PC-3 (cell line): Measurements from ENCODE around the gene C6orf163. TPM values are rescaled to one million over a fixed set of nuclear protein-coding genes. Genes with fewer than 3 reads are reported as not detected.

Source experiments
- ATAC-seq: fragments of 200-7000 bp; cut with Tn5 transposase; 2 replicates; pipeline ENCODE4 v1.9.1; 2020; ENCODE audit warnings: mild to moderate bottlenecking, moderate library complexity
- BruUV-seq: library from RNA; stranded (reverse); fragments of 400-500 nt; replicated peaks from 2 replicates; lab custom pipeline; 2021; lab: Mats Ljungman, UMichigan
- CTCF ChIA-PET: fragments of 300-600 bp; sonication (Branson Sonifier 250); formaldehyde crosslinking; loops from one replicate; lab custom pipeline; 2022; ENCODE audit warnings: antibody characterized with exemption; lab: Charles Lee
- POLR2A ChIA-PET: fragments of 300-600 bp; sonication (Branson Sonifier 250); formaldehyde crosslinking; loops from one replicate; lab custom pipeline; 2022; ENCODE audit warnings: antibody characterized with exemption; ENCODE audit not compliant: unreplicated experiment; lab: Charles Lee
- DNase-seq: peaks from one replicate; pipeline ENCODE4 v3.0.0-alpha.2; 2015
- H2AFZ ChIP-seq: fragments of 300-600 bp; sonication (generic); 2 replicates; pipeline ENCODE4 v1.6.0; 2016; ENCODE audit warnings: antibody characterized with exemption, low read length
- H3F3A ChIP-seq: fragments of 300-600 bp; sonication (generic); one replicate; pipeline ENCODE4 v1.6.0; 2017; ENCODE audit warnings: antibody characterized with exemption, low read length, control low read depth, mild to moderate bottlenecking; ENCODE audit not compliant: unreplicated experiment
- H3K27ac ChIP-seq: fragments of 300-600 bp; sonication (generic); 2 replicates; pipeline ENCODE4 v1.5.1; 2016; ENCODE audit warnings: mild to moderate bottlenecking, low read length
- H3K27me3 ChIP-seq: fragments of 300-600 bp; sonication (generic); 2 replicates; pipeline ENCODE4 v1.6.1; 2016; ENCODE audit warnings: low read length, mixed read lengths
- H3K36me3 ChIP-seq: fragments of 300-600 bp; sonication (generic); 2 replicates; pipeline ENCODE4 v1.6.1; 2016; ENCODE audit warnings: low read depth, mixed run types, low read length, mixed read lengths
- H3K4me1 ChIP-seq: fragments of 300-600 bp; sonication (generic); 2 replicates; pipeline ENCODE4 v1.5.1; 2016; ENCODE audit warnings: low read length; ENCODE audit not compliant: insufficient read depth
- H3K4me2 ChIP-seq: fragments of 300-600 bp; sonication (generic); 2 replicates; pipeline ENCODE4 v1.6.0; 2016; ENCODE audit warnings: low read length
- H3K4me3 ChIP-seq: fragments of 300-600 bp; sonication (generic); 2 replicates; pipeline ENCODE4 v1.5.1; 2016; ENCODE audit warnings: mild to moderate bottlenecking, low read length, mixed read lengths
- H3K79me2 ChIP-seq: fragments of 300-600 bp; sonication (generic); 2 replicates; pipeline ENCODE4 v1.6.1; 2017; ENCODE audit warnings: low read length, mixed read lengths
- H3K9ac ChIP-seq: fragments of 300-600 bp; sonication (generic); 2 replicates; pipeline ENCODE4 v1.6.0; 2016; ENCODE audit warnings: mild to moderate bottlenecking, low read length
- H3K9me2 ChIP-seq: fragments of 300-600 bp; sonication (generic); replicated peaks from 2 replicates; pipeline ENCODE4 v1.6.1; 2016; ENCODE audit warnings: mixed run types, low read length, mixed read lengths
- H3K9me3 ChIP-seq: fragments of 300-600 bp; sonication (generic); 2 replicates; pipeline ENCODE4 v1.6.1; 2016; ENCODE audit warnings: low read length, mixed read lengths
- H4K20me1 ChIP-seq: fragments of 300-600 bp; sonication (generic); 2 replicates; pipeline ENCODE4 v1.6.1; 2016; ENCODE audit warnings: low read length, mixed read lengths
- EZH2 ChIP-seq: fragments of 300-600 bp; sonication (generic); IDR thresholded peaks from one replicate; pipeline ENCODE4 v1.6.1; 2017; ENCODE audit warnings: antibody characterized with exemption, mild to moderate bottlenecking, low read length; ENCODE audit not compliant: unreplicated experiment
- EZH2phosphoT487 ChIP-seq: fragments of 300-600 bp; sonication (generic); IDR thresholded peaks from 2 replicates; pipeline ENCODE4 v1.6.1; 2018; ENCODE audit warnings: mild to moderate bottlenecking, antibody characterized with exemption, low read length, borderline replicate concordance
- intact Hi-C: fragments of 100-400 bp; cut with micrococcal nuclease; formaldehyde crosslinking; loops from 2 replicates; pipeline ENCODE4 v1.9.0; 2023
- total RNA-seq: library from RNA; depleted of rRNA; stranded (reverse); fragments of >200 nt; gene quantifications from 2 replicates; pipeline ENCODE4 v1.2.3, GENCODE V29; 2014
- TF ChIP-seq, protein P1 (sequence below): fragments of 300-600 bp; sonication (generic); conservative IDR thresholded peaks from 2 replicates; pipeline ENCODE4 v1.5.1; 2017; ENCODE audit warnings: antibody characterized with exemption, low read depth, mild to moderate bottlenecking, low read length

Gene C6orf163
- total RNA-seq, 1 experiment from 2014 or later = 0.62 TPM

GRCh38 chr6:87395431-87395830 is 50.8 kb downstream of the C6orf163 start:
- H3K27ac ChIP-seq = no peak overlapping the region
- ChIA-PET POLR2A (interaction anchor here (0.6 kb wide), 1 partner anchor 16 kb away, joined by 6 read pairs; no protein-coding TSS in a partner anchor), CTCF (no interaction called here)
- no peaks in the 10 kb centered on the region for H3K4me1 ChIP-seq
- no peaks in the 10 kb centered on the region for H3K36me3 ChIP-seq
- no peak overlapping the region for H3K4me2 ChIP-seq
- H3K9me3 ChIP-seq = no peaks in the 10 kb centered on the region
- ATAC-seq (no peak), DNase-seq (no peak)
- H3K79me2 ChIP-seq = no peaks in the 10 kb centered on the region
- no peak overlapping the region for H3K4me3 ChIP-seq
- no peaks in the 10 kb centered on the region for H4K20me1 ChIP-seq
- H3K9ac ChIP-seq = no peak overlapping the region
- H2AFZ ChIP-seq = no peak overlapping the region
- no TSS peak for BruUV-seq
- no peaks in the 10 kb centered on the region for H3K9me2 ChIP-seq
- intact Hi-C loops = no loop called here
- no peaks in the 10 kb centered on the region for H3F3A ChIP-seq
- TF ChIP-seq EZH2 = no peak
- no peaks in the 10 kb centered on the region for H3K27me3 ChIP-seq

GRCh38 chr6:87396595-87397392 is 52.2 kb downstream of the C6orf163 start:
- Histone ChIP-seq H3K9ac (no peak overlapping the region), H3K79me2 (no peaks in the 10 kb centered on the region), H3K4me3 (no peak overlapping the region), H3K9me3 (no peaks in the 10 kb centered on the region), H3K4me2 (no peak overlapping the region), H3K9me2 (no peaks in the 10 kb centered on the region), H3K27ac (no peak overlapping the region), H3K4me1 (no peaks in the 10 kb centered on the region), H3F3A (no peaks in the 10 kb centered on the region), H4K20me1 (no peaks in the 10 kb centered on the region), H3K36me3 (no peaks in the 10 kb centered on the region), H2AFZ (no peak overlapping the region), H3K27me3 (no peaks in the 10 kb centered on the region)
- DNase-seq = no peak
- ChIA-PET POLR2A (no interaction called here), CTCF (no interaction called here)
- intact Hi-C loops = no loop called here
- no TSS peak for BruUV-seq
- ATAC-seq = no peak
- TF ChIP-seq EZH2phosphoT487 (no peak), EZH2 (no peak)
- TF ChIP-seq, protein P1, sequence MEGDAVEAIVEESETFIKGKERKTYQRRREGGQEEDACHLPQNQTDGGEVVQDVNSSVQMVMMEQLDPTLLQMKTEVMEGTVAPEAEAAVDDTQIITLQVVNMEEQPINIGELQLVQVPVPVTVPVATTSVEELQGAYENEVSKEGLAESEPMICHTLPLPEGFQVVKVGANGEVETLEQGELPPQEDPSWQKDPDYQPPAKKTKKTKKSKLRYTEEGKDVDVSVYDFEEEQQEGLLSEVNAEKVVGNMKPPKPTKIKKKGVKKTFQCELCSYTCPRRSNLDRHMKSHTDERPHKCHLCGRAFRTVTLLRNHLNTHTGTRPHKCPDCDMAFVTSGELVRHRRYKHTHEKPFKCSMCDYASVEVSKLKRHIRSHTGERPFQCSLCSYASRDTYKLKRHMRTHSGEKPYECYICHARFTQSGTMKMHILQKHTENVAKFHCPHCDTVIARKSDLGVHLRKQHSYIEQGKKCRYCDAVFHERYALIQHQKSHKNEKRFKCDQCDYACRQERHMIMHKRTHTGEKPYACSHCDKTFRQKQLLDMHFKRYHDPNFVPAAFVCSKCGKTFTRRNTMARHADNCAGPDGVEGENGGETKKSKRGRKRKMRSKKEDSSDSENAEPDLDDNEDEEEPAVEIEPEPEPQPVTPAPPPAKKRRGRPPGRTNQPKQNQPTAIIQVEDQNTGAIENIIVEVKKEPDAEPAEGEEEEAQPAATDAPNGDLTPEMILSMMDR = no peak

DNA sequence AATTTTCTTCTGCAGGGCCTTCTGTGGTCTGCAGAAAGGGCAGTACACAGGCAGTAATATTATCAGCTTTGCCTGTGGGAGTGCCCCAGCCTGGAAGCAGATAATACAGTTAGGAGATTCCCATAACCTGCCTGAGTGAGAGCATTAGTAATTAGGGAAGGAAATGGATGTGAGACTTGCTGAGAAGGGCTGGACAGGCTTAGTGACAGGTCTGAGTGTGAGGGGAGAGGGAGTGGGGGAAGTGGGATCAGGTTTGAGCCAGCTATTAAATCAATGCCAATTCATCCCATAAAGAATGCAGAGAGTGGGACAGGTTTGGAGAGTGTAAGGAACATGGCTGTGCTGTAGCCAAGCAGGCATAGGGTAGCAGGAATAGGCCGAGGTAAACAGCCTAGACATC is 53.0 kb downstream of the C6orf163 start:
- Histone ChIP-seq H4K20me1 (no peaks in the 10 kb centered on the region), H3K4me3 (no peak overlapping the region), H3K27ac (no peak overlapping the region), H3K4me2 (no peak overlapping the region), H3K9me2 (no peaks in the 10 kb centered on the region), H3K9ac (no peak overlapping the region), H3F3A (no peaks in the 10 kb centered on the region), H3K36me3 (no peaks in the 10 kb centered on the region), H2AFZ (no peak overlapping the region), H3K79me2 (no peaks in the 10 kb centered on the region), H3K4me1 (no peaks in the 10 kb centered on the region), H3K27me3 (no peaks in the 10 kb centered on the region), H3K9me3 (no peaks in the 10 kb centered on the region)
- intact Hi-C loops = no loop called here
- ChIA-PET CTCF (no interaction called here), POLR2A (interaction anchor here (0.8 kb wide), 1 partner anchor 106 kb away, joined by 10 read pairs; no protein-coding TSS in a partner anchor)
- no peak for DNase-seq
- no peak for ATAC-seq
- no TSS peak for BruUV-seq
- TF ChIP-seq, protein P1 = no peak
- no peak for TF ChIP-seq EZH2phosphoT487
- no peak for TF ChIP-seq EZH2
